Epithelial cell of proximal tubule (primary cell): Measurements from ENCODE around the gene TMTC2. TPM values are rescaled to one million over a fixed set of nuclear protein-coding genes. Genes with fewer than 3 reads are reported as not detected.

Source experiments
- DNase-seq: peaks from one replicate; pipeline ENCODE4 v3.0.0-alpha.2; 2011; ENCODE audit warnings: low read depth
- H3K4me3 ChIP-seq: 2 replicates; pipeline ENCODE4 v1.5.1; 2011; ENCODE audit warnings: low read depth, mild to moderate bottlenecking, low read length
- total RNA-seq: library from RNA; depleted of rRNA; stranded (reverse); fragments of >200 nt; gene quantifications from 2 replicates; pipeline ENCODE4 v1.2.3, GENCODE V29; 2015
- TF ChIP-seq, protein P1 (sequence below): conservative IDR thresholded peaks from 2 replicates; pipeline ENCODE4 v1.5.1; 2012; ENCODE audit warnings: low read depth, mild to moderate bottlenecking, low read length

The TMTC2 gene
- total RNA-seq, 1 donor from 2014 or later: 3.6 TPM

DNA sequence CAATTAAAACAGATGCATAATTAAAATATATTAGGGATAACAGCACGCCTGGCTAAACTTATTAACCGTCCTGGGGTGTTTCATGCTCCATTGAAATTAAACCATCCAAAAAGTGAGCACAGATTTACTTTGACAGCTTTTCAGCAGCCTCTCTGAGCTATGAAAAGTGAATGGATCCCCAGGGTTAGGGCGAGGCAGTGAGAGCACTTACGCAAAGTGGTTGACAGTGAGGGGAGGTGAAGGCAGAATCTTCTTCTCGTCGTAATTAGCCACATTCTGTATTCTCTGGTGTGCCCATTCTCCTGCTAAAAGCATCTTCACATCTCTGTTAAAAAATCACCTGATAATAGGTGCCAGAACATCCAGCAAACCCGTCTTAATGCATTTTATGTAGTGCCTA is 1.9 kb downstream of the TMTC2 start:
- DNase-seq: no peak
- TF ChIP-seq, protein P1, sequence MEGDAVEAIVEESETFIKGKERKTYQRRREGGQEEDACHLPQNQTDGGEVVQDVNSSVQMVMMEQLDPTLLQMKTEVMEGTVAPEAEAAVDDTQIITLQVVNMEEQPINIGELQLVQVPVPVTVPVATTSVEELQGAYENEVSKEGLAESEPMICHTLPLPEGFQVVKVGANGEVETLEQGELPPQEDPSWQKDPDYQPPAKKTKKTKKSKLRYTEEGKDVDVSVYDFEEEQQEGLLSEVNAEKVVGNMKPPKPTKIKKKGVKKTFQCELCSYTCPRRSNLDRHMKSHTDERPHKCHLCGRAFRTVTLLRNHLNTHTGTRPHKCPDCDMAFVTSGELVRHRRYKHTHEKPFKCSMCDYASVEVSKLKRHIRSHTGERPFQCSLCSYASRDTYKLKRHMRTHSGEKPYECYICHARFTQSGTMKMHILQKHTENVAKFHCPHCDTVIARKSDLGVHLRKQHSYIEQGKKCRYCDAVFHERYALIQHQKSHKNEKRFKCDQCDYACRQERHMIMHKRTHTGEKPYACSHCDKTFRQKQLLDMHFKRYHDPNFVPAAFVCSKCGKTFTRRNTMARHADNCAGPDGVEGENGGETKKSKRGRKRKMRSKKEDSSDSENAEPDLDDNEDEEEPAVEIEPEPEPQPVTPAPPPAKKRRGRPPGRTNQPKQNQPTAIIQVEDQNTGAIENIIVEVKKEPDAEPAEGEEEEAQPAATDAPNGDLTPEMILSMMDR: no peak
- H3K4me3 ChIP-seq: peak overlapping the region; percentile 84

- TF ChIP-seq, protein P1: no peak
- DNase-seq: no peak
- H3K4me3 ChIP-seq: no peak overlapping the region
Measured at GRCh38 chr12:82690006-82690405, 3.3 kb downstream of the TMTC2 start.

- no peak overlapping the region for H3K4me3 ChIP-seq
- DNase-seq: no peak
- TF ChIP-seq, protein P1: no peak
Measured at GRCh38 chr12:82691513-82691912, 4.8 kb downstream of the TMTC2 start.

GRCh38 chr12:82694276-82694675 is 7.6 kb downstream of the TMTC2 start:
- H3K4me3 ChIP-seq: no peak overlapping the region
- DNase-seq: no peak

DNA sequence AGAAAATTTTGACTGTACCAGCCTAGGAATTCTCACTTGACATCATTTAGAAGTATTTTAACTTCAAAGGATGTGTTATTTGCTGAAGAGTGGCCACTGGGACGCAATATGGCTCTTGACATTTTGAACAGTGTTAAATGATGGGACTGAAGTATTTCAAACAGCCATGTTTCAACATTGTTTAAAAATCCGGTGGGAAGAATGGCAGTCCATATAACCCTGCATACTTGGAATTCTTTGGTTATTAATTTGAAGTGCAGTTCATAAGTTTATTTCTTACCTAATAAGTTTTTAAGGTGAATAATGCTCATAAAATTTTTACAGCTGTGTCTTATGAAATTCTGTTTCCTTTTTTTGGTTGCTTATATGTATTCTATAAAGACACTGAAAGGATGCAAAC is 8.3 kb downstream of the TMTC2 start:
- TF ChIP-seq, protein P1: no peak
- H3K4me3 ChIP-seq: no peak overlapping the region
- DNase-seq: no peak

More at GRCh38 chr12:82694276-82694675, 7.6 kb downstream of the TMTC2 start:
- TF ChIP-seq, protein P1: no peak

- TF ChIP-seq, protein P1: no peak
- DNase-seq: no peak
- H3K4me3 ChIP-seq: no peak overlapping the region
Measured at GRCh38 chr12:82695531-82695930, 8.8 kb downstream of the TMTC2 start.

- DNase-seq: no peak
- TF ChIP-seq, protein P1: no peak
- H3K4me3 ChIP-seq: no peak overlapping the region
Measured at GRCh38 chr12:82696543-82696942, 9.8 kb downstream of the TMTC2 start.
